ENCODE measurements around the gene ZFYVE21. TPM values are rescaled to one million over a fixed set of nuclear protein-coding genes. Genes with fewer than 3 reads are reported as not detected.

ZFYVE21 gene
- total RNA-seq (2021; fragmentation: NEBNext Ultra II Directional; extraction: Animal tissue kit (Norgen Biotek cat#: 25700)), result 10 to 100 TPM; 40.9 to 47.7 (median 42.1) TPM
- long read RNA-seq, transcript ZFYVE21-202 (7 exons, 1,383 nt), result major isoform, 106 of 120 reads
- long read RNA-seq, partial matches to known transcripts, result 0 of 120 reads
- long read RNA-seq, other reads (novel, unspliced or antisense), result 10 of 120 reads

- H3K4me1 Mint-ChIP-seq (ENCODE audit: low read depth), result peaks cover 30% of the 10 kb centered on the region
- H3K9me3 Mint-ChIP-seq, result peaks cover 4% of the 10 kb centered on the region; the same call in 1 of the 2 replicates
- DNase-seq, result peak; percentile 99
- H3K4me3 Mint-ChIP-seq, result peak within 1 kb of the TSS; percentile 87
- H3K27me3 Mint-ChIP-seq (ENCODE audit: insufficient read depth), result peaks cover 22% of the 10 kb centered on the region
- peaks cover 18% of the 10 kb centered on the region for H3K36me3 Mint-ChIP-seq (ENCODE audit: low read depth)
- peak within 1 kb of the TSS; percentile 78 for H3K27ac Mint-ChIP-seq
- no peak for TF ChIP-seq CTCF (IDR thresholded peaks at IDR 0.05)
These were observed at the start of gene ZFYVE21, which contains the start of gene XRCC3 for GRCh38 chr14:103715052-103716000. ZFYVE21 (plus strand) TSS chr14:103715810; CDS start chr14:103715842, 32 bp downstream. XRCC3 (minus strand) TSS chr14:103715451; CDS start chr14:103711087, 4,364 bp downstream.

- no peaks in the 10 kb centered on the region for H3K9me3 Mint-ChIP-seq
- H3K27me3 Mint-ChIP-seq (ENCODE audit: insufficient read depth), result peaks cover 5% of the 10 kb centered on the region
- peaks cover 44% of the 10 kb centered on the region for H3K36me3 Mint-ChIP-seq (ENCODE audit: low read depth)
- no peak overlapping the region for H3K27ac Mint-ChIP-seq
- peaks cover 28% of the 10 kb centered on the region for H3K4me1 Mint-ChIP-seq (ENCODE audit: low read depth)
- TF ChIP-seq CTCF (IDR thresholded peaks at IDR 0.05), result no peak
- H3K4me3 Mint-ChIP-seq, result no peak overlapping the region
- DNase-seq, result no peak
These were observed 47.9 kb upstream of the ZFYVE21 start for GRCh38 chr14:103667671-103668070.

GRCh38 chr14:103668117-103668516 lies 47.5 kb upstream of the ZFYVE21 start:
- peaks cover 4% of the 10 kb centered on the region for H3K27me3 Mint-ChIP-seq (ENCODE audit: insufficient read depth)
- no peak for DNase-seq
- no peak overlapping the region for H3K4me3 Mint-ChIP-seq
- H3K9me3 Mint-ChIP-seq, result no peaks in the 10 kb centered on the region
- H3K36me3 Mint-ChIP-seq (ENCODE audit: low read depth), result peaks cover 48% of the 10 kb centered on the region
- no peak for TF ChIP-seq CTCF (IDR thresholded peaks at IDR 0.05)
- no peak overlapping the region for H3K27ac Mint-ChIP-seq
- peaks cover 28% of the 10 kb centered on the region for H3K4me1 Mint-ChIP-seq (ENCODE audit: low read depth)

- no peaks in the 10 kb centered on the region; the same call in 1 of the 2 replicates for H3K27me3 Mint-ChIP-seq (ENCODE audit: insufficient read depth)
- TF ChIP-seq CTCF (IDR thresholded peaks at IDR 0.05), result no peak
These were observed 46.2 kb upstream of the ZFYVE21 start for GRCh38 chr14:103669370-103669769.

GRCh38 chr14:103671911-103672310 lies 43.7 kb upstream of the ZFYVE21 start:
- TF ChIP-seq CTCF (IDR thresholded peaks at IDR 0.05), result no peak
- DNase-seq, result no peak
- Mint-ChIP-seq H3K27me3 (ENCODE audit: insufficient read depth) (no peaks in the 10 kb centered on the region), H3K4me1 (ENCODE audit: low read depth) (no peaks in the 10 kb centered on the region), H3K27ac (no peak overlapping the region; the same call in 1 of the 2 replicates), H3K36me3 (ENCODE audit: low read depth) (peaks cover 51% of the 10 kb centered on the region), H3K9me3 (no peaks in the 10 kb centered on the region), H3K4me3 (no peak overlapping the region)

More at GRCh38 chr14:103669370-103669769, 46.2 kb upstream of the ZFYVE21 start:
- no peaks in the 10 kb centered on the region for H3K9me3 Mint-ChIP-seq
- H3K4me3 Mint-ChIP-seq, result no peak overlapping the region
- peaks cover 16% of the 10 kb centered on the region for H3K4me1 Mint-ChIP-seq (ENCODE audit: low read depth)
- peaks cover 44% of the 10 kb centered on the region for H3K36me3 Mint-ChIP-seq (ENCODE audit: low read depth)
- DNase-seq, result no peak
- no peak overlapping the region for H3K27ac Mint-ChIP-seq

Measured in HFFc6 (cell line).